Muscle layer of duodenum (tissue), 2 donors: ENCODE data around the gene IRF3.

ENCODE experiments used
- H3K27ac ChIP-seq: one replicate; pipeline ENCODE4 v1.7.0; 2013; ENCODE audit warnings: mild to moderate bottlenecking, low read length
- H3K27me3 ChIP-seq: one replicate; pipeline ENCODE4 v1.7.0; 2013; ENCODE audit warnings: low read depth, mild to moderate bottlenecking, control low read depth, low read length
- H3K36me3 ChIP-seq, 2 donors: one replicate each; pipeline ENCODE4 v1.7.0; 2013; ENCODE audit warnings: low read length in 2 of 2, control low read depth in 1 of 2, mild to moderate bottlenecking in 1 of 2; ENCODE audit not compliant: insufficient read depth in 2 of 2, control insufficient read depth in 1 of 2
- H3K4me1 ChIP-seq, 2 donors: one replicate each; pipeline ENCODE4 v1.7.0; 2013; ENCODE audit warnings: low read length in 2 of 2, mild to moderate bottlenecking in 2 of 2, control low read depth in 1 of 2, moderate library complexity in 1 of 2; ENCODE audit not compliant: insufficient read depth in 2 of 2, control insufficient read depth in 1 of 2
- H3K4me3 ChIP-seq, 2 donors: one replicate each; pipeline ENCODE4 v1.7.0; 2013; ENCODE audit warnings: low read length in 2 of 2, low read depth in 1 of 2, mild to moderate bottlenecking in 1 of 2
- H3K9me3 ChIP-seq, 2 donors: one replicate each; pipeline ENCODE4 v1.7.0; 2013; ENCODE audit warnings: low read length in 2 of 2, control low read depth in 1 of 2, mild to moderate bottlenecking in 1 of 2; ENCODE audit not compliant: control insufficient read depth in 1 of 2
- donor health status: healthy.

IRF3 gene

DNA sequence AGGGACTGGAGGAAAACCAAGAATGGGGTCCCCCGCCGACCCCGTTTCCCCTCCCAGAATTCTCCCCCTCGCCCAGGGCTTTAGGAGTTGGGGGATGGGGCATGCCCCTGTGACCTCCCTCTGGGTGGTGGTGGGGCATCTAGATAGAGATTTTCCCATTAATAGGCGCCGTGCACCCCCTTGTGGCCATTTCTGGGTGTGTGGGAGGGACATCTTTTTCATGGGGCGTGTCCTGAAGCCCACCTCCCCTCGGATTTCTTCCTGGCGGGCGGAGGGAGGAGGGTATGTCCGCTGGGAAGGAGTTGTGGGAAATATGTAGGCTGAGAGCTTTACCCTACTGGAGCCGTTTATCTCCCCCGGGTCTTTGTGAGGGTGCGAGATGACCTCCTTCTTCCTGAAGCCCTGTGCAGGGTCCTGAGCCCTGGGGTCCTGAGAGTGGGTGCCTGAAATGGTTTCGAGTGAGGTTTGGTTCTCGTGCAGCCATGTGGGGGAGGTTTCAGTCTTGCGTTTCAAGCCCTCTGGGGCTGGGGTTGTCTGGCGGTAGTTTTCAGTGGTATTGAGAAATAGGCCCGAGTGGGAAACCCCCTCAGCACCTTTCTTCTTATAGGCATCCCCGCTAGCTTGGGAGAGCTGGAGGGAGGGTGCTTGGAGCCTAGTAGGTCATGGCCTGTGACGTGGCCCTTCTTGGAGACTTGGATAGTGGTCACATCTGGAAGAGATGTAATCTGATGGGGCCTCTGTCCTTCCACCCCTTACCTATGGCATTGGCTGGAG, 12.4 kb upstream of the IRF3 start:
- Histone ChIP-seq H3K4me3 (peak overlapping the region; percentile 78 to 96), H3K36me3 (peaks cover 9 to 12% of the 10 kb centered on the region in 2 donors), H3K27ac (peak overlapping the region; percentile 88), H3K4me1 (peaks cover 12 to 41% of the 10 kb centered on the region in 2 donors), H3K9me3 (no peaks in the 10 kb centered on the region), H3K27me3 (no peaks in the 10 kb centered on the region)

DNA sequence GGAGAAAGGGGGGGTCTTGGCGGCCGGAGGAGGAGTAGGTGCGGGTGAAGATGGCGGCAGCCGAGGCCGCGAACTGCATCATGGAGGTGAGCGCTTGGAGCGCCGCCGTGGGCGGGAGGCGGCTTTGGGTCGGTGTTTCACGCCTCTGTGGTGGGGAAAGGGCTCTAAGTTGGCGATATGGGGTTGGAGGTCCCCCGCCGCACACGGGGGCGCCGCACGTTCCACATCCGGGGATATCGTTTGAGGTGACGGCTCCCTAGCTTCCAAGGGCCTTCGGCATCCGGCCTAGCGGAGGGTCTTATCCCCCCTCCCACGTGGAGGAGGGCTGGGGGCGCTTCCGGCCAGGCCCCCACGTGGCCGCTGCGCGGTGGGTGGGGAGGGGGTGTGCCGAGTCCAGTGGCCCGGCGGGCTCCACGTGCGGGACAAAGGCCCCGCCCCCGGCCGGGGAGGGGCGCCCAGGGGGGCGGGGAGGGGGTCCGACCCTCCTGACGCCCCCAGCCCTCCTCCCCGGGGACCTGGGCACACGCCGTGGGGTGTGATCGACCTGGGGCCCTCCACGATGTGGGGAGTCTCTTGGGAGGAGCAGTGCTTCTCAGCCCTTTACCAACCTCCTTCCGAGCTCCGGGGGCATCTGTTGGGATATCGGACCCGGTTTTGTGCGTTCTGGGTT, 11.7 kb upstream of the IRF3 start, which contains the start of gene PRMT1:
PRMT1 (plus strand) TSS at position 41 of the 670 bp plus-strand sequence; CDS start at position 51, 10 bp downstream.
- H3K4me3 ChIP-seq, result peak within 1 kb of the TSS; percentile 78 to 96
- peak within 1 kb of the TSS; percentile 95 for H3K27ac ChIP-seq
- H3K36me3 ChIP-seq, result peaks cover 7 to 8% of the 10 kb centered on the region in 2 donors
- no peaks in the 10 kb centered on the region for H3K27me3 ChIP-seq
- peaks cover 12 to 41% of the 10 kb centered on the region in 2 donors for H3K4me1 ChIP-seq
- no peaks in the 10 kb centered on the region for H3K9me3 ChIP-seq

DNA sequence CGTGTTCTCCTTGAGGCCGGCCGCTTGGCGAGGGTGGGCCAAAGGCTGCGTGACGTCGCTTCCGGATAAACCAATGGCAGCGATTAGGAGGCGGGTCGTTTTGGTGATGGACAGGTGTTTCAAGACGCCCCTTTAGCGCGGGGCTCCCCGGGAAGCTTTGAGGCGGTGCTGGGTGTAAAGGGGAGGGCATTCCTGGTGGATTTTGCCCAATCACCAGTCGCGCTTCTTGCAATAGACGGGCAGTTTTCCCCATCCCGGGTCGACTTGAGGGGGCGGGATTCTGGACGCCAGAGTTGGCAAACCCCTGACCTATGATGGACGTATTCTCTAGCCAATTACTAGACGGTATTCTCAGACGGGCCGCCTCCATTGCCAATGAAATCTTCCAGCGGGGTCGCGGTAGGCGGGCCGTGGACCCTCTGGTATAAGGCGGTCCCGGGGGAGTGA, 11.2 kb upstream of the IRF3 start:
- Histone ChIP-seq H3K9me3 (no peaks in the 10 kb centered on the region), H3K4me3 (peak overlapping the region; percentile 78 to 96), H3K4me1 (peaks cover 12 to 45% of the 10 kb centered on the region in 2 donors), H3K27me3 (no peaks in the 10 kb centered on the region), H3K27ac (peak overlapping the region; percentile 95), H3K36me3 (peaks cover 1 to 2% of the 10 kb centered on the region in 2 donors)

DNA sequence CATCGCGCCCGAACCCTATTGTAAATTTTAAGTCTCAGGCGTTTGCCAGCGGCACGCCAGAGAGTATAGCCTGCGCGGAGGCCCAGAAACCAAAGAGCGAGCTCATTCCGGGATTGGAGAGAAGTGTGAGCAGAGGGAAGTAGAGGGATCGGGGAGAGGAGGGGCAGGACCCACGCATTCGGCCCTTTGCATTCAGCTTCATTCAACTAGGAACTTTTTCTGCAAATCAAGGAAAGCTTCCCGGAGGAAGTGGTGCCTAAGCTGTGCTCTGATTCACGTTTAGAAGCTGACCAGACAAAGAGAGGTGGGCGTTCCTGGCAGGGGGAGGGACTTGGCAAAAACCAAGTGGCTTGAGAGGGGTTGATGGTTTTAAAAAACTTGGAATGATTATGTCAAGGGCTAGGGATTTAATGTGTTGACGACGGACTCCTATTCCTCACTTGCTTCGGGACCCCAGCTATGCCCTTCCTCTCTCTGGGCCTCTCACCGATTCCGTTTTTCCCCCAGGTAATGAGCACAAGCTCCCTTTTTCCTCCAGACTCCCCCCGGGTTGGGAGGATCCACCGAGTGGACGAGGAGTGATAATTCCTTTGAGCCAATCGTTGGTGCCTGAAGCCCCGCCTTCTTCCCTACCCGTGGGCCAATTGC, 10.6 kb upstream of the IRF3 start:
- peaks cover 12 to 44% of the 10 kb centered on the region in 2 donors for H3K4me1 ChIP-seq
- H3K27ac ChIP-seq, result peak overlapping the region; percentile 95
- H3K4me3 ChIP-seq, result peak overlapping the region; percentile 57 to 62

DNA sequence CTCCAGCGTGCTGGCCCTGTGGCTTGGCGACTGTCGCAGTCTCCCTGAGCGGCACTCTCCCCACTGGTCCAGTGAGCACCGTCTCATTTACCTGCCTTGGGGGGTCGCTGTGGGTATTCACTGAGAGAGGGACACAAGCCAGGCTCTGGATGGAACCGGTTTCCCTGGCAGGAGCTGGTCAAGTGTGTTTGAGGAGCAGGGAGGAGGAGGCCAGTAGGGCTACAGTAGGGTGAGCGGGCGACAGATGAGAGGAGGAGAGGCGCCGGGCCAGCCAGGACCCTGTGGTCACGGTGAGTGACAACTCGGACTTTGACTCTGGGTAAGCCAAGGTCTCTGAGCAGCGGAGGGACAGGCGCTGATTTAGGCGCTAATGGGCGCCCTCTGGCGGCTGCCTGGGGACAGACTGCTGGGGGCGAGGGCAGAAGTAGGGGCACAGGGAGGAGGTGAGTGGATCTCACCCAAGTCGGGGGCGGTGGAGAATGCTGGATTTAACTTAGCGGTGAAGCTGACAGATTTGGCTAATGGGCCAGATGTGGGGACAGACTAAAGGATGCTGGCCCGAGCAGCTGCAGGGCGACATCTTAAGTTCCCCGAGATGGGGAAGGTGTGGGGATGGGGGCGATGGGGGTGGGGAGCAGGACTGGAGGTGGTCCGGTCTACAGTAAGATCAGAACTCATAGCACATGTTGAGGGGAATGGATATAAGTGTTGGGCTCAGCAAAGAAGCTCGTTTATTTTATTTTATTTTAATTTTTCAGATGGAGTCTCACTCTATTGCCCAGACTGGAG, 6.7 kb upstream of the IRF3 start:
- H3K4me1 ChIP-seq, result peaks cover 0 to 9% of the 10 kb centered on the region in 2 donors
- no peaks in the 10 kb centered on the region for H3K27me3 ChIP-seq
- peak overlapping the region; percentile 45 for H3K27ac ChIP-seq
- H3K9me3 ChIP-seq, result no peaks in the 10 kb centered on the region
- H3K4me3 ChIP-seq, result peak overlapping the region in 1 of 2 donors; percentile 37
- peaks cover 0 to 5% of the 10 kb centered on the region in 2 donors for H3K36me3 ChIP-seq

More for the DNA sequence above, 10.6 kb upstream of the IRF3 start:
- no peaks in the 10 kb centered on the region for H3K9me3 ChIP-seq
- H3K36me3 ChIP-seq, result no peaks in the 10 kb centered on the region
- no peaks in the 10 kb centered on the region for H3K27me3 ChIP-seq

DNA sequence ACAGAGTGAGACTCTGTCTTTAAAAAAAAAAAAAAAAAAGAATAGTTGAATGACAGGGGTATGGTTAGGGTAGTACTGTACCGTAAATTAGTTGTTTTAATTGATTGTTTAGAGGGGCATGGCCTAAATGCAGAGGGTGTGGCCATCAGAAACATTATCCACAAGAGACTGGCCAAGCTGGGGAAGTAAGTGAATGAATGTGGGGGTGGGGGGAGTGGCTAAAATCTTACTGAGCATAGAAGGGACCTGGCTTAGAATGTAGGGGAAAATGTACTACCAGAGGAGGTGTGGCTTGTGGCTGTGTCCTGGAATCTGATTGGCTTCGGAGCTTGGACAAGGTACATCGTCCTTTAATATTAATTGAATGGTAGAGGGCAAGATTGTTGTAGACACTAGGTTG, 3.9 kb upstream of the IRF3 start:
- H3K9me3 ChIP-seq, result no peaks in the 10 kb centered on the region

DNA sequence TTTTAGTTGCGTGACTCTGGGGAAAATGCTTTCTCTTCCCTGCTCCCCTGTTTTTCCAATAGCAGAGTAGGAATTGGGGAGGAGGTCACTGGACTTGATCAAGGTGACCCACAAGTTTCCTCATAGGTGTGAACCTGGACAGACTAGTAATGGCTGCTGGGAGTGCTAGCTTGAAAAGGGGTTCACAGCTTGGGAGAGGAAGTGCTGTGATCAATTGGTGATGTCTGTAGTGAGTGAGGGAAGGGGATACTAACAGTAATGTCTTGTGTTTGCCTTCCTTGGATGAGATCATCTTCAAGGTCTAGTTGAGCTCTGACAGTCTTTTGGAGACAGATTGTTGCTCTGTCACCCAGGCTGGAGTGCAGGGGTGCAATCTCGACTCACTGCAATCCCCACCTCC, 1.8 kb upstream of the IRF3 start:
- H3K9me3 ChIP-seq, result no peaks in the 10 kb centered on the region
- no peak overlapping the region for H3K27ac ChIP-seq
- H3K36me3 ChIP-seq, result peaks cover 2 to 9% of the 10 kb centered on the region in 2 donors
- H3K4me3 ChIP-seq, result no peak overlapping the region
- no peaks in the 10 kb centered on the region for H3K27me3 ChIP-seq
- H3K4me1 ChIP-seq, result peaks cover 0 to 24% of the 10 kb centered on the region in 2 donors

More for the DNA sequence above, 3.9 kb upstream of the IRF3 start:
- Histone ChIP-seq H3K27ac (no peak overlapping the region), H3K4me1 (peaks cover 0 to 13% of the 10 kb centered on the region in 2 donors), H3K4me3 (no peak overlapping the region), H3K27me3 (no peaks in the 10 kb centered on the region), H3K36me3 (peaks cover 0 to 5% of the 10 kb centered on the region in 2 donors)

DNA sequence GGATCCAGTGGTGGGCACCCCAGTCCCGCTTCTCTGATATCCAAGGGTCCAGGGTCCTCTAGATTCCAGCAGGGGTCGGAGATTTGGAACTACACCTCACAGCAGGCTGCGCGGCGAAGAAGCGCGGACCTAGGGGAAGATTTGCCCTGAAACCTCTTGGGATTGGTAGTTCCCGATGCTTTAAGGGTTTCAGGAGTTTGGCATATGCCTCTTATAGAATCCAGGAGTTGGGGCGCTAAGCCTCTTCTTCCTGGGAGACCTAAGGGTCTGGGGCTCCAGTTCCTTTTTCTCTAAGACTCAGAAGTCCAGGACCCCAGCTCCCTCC, 425 bp upstream of the IRF3 start:
- Histone ChIP-seq H3K27ac (peak overlapping the region; percentile 87), H3K4me1 (peaks cover 0 to 20% of the 10 kb centered on the region in 2 donors), H3K27me3 (no peaks in the 10 kb centered on the region), H3K36me3 (peaks cover 7 to 23% of the 10 kb centered on the region in 2 donors), H3K4me3 (peak overlapping the region; percentile 79 to 98), H3K9me3 (no peaks in the 10 kb centered on the region)

DNA sequence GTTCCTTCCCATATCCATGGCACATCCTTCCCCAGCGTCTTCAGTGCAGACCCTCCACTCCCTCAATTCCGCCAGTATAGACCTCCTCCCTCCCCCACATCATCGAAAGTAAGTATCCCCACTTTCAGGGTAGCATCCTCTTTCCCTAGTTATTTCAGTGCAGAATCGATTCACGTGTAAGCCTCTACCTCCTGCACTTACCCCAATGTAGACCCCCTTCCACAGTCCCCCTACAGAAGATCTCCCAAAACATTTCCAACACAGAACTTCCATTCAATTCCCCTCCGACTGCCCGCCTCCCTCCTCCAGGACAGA, 664 bp downstream of the IRF3 start:
- Histone ChIP-seq H3K4me3 (peak overlapping the region; percentile 79 to 98), H3K27me3 (no peaks in the 10 kb centered on the region), H3K4me1 (peaks cover 0 to 20% of the 10 kb centered on the region in 2 donors), H3K36me3 (peaks cover 8 to 28% of the 10 kb centered on the region in 2 donors), H3K9me3 (no peaks in the 10 kb centered on the region), H3K27ac (peak overlapping the region; percentile 87)

DNA sequence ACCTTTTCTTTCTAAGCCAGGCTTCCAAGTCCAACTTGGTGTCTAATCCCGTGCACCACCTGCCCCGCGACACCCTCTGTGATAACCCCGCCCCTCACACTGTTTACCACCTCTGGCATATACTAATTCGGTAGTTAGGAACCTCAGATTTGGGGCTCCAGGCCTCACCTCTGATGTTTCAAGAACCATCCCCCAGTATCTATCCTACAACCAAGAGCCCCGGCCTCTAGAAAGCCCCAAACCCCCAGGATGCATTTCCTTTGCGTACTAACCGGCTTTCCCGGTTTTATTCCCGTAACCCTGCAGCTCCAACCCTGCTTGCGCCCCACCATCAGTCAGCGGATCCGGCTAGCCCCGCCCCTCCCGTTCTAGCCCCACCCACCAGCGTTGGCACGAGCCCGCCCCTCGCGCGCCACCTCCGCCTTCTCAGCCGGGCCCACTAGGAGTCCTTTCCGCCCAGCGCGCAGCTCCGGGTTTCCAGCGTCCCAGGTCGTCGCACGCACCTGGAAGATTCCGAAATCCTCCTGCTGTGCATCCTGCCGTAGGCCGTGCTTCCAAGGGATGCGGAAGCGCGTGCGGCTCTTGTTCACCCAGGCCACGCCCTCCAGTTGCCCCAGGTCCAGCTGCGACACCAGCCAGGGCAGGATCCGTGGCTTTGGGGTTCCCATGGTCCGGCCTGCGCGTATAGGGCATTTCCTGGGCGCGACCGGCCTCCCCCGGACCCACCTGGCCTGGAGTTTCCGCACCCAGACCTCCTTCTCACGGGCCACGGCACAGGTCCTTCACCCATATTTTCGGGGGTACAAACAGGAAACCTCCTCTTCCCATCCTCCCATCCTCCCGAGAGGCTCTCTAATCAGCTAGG, 1.3 kb downstream of the IRF3 start:
- H3K4me1 ChIP-seq, result peaks cover 0 to 20% of the 10 kb centered on the region in 2 donors
- H3K9me3 ChIP-seq, result no peaks in the 10 kb centered on the region
- H3K27ac ChIP-seq, result peak overlapping the region; percentile 87
- peak overlapping the region; percentile 79 to 98 for H3K4me3 ChIP-seq
- no peaks in the 10 kb centered on the region for H3K27me3 ChIP-seq
- peaks cover 10 to 33% of the 10 kb centered on the region in 2 donors for H3K36me3 ChIP-seq
